ENCODE data around the gene PTEN.
A peak's percentile ranks its signal among the peaks of the same experiment; 100 is the strongest.
"Not testable (repeated sequence)": the region's sequence is repeated elsewhere in the genome, so short reads cannot be mapped to it uniquely, and the experiment has no call there.

Gene PTEN

DNA sequence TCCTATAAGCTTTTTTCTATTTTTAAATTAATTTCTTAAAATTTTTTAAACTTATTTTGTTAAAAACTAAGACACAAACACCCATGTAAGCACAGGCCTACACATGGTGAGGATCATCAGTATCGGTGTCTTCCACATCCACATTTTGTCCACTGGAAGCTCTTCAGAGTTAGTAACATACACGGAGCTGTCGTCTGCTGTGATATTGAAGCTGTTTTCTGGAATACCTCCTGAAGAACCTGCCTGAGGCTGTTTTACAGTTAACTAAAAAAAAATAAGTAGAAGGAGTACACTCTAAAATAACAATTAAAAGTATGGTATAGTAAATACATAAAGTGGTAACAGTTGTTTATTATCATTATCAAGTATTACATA, 17.8 kb upstream of the PTEN start:
- no peak for DNase-seq (ENCODE audit: low read depth in 2 of 2)

DNA sequence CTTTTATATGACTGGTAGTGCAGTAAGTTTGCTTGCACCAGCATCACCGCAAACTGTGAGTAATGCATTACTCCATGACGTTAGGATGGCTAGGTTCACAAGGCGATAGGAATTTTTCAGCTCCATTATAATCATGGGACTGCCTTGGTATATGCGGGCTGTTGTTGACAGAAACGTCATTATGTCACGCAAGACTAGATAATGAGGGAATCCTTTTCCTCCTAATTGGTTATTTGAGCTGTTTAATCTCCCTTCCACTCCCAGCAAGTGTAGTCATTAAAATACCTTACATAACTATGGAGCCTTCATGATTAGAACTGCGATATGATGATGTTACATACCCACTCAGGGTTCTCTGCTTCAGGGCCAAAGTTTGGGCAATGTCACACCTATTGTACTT, 17.4 kb upstream of the PTEN start:
- DNase-seq (ENCODE audit: low read depth in 2 of 2) = no peak

DNA sequence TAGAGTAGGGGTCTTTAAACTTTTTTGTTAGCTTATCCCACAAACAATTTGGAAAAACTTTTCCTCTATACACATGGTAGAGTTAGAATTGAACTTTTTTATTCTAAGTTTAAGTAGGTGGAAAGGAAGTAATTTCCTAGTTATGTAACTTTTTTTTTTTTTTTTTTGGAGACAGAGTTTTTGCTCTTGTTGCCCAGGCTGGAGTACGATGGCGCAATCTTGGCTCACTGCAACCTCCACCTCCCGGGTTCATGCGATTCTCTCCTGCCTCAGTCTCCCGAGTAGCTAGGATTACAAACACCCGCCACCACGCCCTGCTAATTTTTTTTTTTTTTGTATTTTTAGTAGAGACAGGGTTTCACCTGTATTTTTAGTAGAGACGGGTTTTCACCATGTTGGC, 16.7 kb upstream of the PTEN start:
- not testable (repeated sequence) for DNase-seq (ENCODE audit: low read depth in 2 of 2)

DNA sequence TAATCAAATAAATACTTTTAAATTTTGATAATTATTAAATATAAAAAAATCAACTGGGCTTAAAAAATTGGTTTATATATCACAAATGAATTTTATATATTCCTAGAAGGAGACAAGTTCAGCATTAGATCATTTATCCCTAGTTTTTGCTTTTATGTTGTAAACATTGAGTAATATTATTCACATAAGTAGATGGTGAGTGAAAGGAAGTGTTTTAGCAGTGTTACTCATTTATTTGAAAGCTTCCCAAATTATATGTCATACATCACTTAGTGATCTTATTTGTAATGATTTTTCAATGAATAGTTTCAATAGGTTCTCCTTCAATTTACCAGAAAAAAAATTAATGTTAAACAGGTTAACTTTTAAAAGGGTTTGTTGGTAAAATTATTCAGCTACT, 15.9 kb upstream of the PTEN start:
- no peak for DNase-seq (ENCODE audit: low read depth in 2 of 2)

DNA sequence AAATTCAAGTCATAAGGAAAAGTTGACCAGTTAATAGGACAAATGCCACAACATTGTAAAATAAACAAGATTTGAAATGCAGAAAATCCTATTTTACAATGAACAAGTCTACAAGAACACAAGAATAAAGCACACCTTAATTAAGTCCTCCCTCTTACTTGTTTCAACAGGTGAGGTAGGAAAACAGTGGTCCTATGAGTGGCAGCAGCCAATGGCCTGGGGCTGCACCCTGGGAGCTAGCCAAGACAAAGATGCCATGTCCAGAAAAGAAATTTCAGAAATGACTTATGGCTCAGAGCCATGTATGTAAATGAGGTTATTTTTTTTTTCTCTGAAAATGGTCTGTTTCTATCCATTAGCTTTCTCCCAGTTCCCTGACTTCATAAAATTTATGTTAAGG, 14.4 kb upstream of the PTEN start:
- DNase-seq (ENCODE audit: low read depth in 2 of 2) = no peak

DNA sequence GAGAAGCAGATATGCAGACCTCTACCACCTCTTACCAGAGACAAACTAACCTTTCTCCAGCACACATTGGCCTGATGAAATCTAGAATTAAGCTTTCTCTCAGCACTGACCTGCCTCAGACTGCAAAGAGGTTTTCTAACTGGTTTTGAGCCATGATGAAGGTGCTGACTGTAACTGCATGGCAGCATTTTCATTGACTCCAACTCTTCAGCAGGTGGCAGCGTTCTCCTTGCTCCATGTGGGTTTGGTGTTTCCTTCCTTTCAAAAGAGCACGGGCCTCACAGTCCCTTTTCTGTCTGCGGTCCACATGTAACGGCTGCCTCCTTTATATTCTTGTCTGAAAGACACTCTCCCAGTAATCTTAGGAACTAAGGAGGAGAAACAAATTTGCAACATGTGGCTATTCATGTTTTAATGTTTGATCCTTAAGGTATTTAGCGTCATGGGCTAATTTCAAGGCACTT, 12.7 kb upstream of the PTEN start:
- DNase-seq (ENCODE audit: low read depth in 2 of 2) = peak in 1 of 2 donors; percentile 15

DNA sequence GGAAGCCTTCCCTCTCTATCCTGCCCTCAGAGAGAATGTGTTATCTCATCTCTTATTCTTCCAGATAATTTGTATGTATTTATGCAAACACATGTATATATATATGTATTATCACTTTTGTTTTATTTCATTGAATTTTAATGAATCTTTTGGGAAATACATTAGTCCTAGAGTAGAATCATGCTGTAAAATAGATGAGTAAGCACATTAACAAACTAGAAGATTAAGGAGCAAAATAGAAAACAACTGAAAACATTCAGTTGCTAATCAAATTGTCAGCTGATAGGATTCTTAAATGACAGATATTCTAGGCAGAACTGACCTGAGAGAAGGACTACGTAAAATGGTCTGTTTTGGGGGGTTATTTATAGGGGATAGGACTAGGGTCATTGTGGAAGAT, 11.3 kb upstream of the PTEN start:
- DNase-seq (ENCODE audit: low read depth in 2 of 2) = no peak

DNA sequence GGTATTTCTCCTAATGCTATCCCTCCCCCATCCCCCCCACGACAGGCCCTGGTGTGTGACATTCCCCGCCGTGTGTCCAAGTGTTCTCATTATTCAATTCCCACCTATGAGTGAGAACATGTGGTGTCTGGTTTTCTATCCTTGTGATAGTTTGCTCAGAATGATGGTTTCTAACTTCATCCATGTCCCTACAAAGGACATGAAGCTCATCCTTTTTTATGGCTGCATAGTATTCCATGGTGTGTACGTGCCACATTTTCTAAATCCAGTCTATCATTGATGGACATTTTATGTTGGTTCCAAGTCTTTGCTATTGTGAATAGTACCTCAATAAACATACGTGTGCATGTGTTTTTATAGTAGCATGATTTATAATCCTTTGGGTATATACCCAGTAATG, 8.2 kb upstream of the PTEN start:
- DNase-seq (ENCODE audit: low read depth in 2 of 2) = not testable (repeated sequence)

DNA sequence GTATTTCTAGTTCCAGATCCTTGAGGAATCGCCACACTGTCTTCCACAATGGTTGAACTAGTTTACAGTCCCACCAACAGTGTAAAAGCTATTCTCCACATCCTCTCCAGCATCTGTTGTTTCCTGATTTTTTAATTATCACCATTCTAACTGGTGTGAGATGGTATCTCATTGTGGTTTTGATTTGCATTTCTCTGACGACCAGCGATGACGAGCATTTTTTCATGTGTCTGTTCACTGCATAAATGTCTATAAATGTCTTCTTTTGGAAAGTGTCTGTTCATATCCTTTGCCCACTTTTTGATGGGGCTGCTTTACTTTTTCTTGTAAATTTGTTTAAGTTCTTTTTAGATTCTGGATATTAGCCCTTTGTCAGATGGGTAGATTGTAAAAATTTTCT, 7.8 kb upstream of the PTEN start:
- not testable (repeated sequence) for DNase-seq (ENCODE audit: low read depth in 2 of 2)

DNA sequence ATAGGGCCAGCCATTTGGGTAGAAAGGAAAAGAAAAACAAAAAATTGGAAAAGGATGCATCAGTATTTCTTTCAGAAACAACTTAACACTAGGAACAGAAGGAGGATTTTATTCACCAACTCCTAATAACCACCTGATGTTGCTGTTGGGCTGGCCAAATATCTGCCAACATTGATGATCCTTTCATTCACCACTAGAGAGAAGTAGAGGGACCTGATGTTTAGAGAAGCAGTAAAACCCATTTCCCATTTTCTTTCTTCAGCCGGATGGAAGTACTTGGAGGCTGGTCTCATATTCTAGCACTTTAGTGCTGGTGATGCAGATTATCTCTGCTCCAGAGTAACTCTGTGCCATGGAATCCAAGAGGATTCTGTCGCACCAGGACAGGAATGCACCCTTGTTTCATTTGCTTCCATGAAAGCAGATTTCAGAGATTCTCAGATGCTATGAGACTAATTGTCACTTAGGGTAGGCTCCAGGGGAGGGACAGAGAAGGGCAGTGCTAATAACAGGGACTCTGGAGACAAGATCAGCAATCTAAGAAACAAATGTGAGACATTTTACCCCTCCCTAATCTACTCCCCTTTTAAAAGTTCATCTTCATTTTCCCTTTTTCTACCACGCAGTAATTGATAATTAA, 3.1 kb upstream of the PTEN start:
- DNase-seq (ENCODE audit: low read depth in 2 of 2) = no peak

DNA sequence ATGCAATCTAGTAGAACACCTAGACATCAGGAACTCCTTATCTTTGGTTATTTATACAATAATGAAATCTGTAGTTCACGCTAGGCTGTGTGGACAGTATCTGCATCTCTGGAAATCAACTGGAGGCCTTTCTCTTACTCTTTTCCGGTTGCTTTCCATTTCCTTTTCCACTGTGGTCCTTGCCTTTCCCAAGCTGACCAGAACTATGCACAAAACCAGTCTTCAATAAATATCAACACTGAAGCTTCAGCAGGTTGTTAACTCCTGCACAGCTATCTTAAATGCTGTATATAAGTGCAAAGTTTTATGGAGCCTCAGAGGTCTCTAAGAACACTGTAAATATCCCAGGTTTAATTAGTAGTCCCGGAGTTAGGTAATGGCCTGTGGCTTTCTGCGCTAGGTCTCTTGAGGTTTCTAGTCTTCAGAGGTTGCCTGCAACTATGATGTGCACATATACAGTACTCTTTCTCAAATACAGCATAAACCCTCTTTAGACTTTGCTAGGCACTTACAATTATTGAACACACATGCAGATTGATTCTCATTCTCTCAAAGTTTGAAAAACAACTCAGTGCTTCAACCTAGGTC, 2.5 kb upstream of the PTEN start:
- DNase-seq (ENCODE audit: low read depth in 2 of 2) = no peak

DNA sequence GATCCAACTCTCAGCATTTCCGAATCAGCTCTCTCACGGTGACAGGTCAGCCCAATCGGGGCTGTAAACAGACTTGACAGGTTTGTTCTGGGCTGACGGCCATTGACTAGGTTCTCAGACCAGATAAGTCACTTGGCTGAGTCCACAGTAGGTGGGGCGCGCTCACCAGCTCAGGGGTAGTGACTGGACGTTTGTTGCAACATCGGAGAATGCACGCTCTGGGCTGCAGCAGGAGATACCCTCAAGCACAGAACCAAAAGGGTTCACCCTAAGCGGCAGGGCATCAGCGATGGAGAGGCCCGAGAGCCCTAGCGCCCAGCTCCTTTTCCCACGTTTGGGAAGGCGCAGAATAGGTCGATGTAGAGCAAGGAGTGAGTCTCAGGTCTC, 1.9 kb upstream of the PTEN start:
- DNase-seq (ENCODE audit: low read depth in 2 of 2) = no peak

DNA sequence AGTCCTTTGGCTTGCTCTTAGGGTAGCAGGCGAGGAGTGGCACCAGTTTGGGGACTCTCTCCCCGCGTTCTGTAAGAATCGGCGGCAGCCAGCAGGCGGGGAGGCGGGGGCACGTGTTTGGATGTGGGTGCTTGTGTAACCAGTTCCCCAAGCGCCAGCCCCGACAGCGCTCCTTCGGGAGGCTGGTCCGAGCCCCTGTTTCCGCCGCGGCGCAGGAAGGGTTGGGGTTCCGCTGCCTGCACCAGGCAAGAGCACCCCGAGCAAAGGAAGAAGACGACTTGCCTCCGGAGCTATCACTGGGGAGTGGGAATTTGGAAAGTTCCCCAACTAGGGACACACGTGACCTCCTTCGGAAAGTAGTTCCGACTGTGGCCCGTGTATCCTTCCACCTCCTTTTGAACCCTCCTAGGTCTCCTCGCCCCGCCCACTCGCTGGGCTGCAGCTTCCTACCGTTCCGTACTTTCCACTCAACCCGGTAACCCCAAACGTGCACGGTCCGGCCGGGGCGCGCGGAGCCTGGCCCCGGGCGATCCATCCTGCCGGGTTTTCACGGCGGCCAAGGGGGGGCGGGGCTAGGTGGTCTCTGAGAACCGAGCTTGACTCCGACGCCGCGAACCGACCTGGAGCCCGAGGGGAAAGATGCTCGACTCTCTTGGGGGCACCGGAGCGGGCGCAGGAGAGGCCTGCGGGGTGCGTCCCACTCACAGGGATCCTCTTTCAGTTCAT, 1.3 kb upstream of the PTEN start:
- DNase-seq (ENCODE audit: low read depth in 2 of 2) = peak; percentile 89 to 92

DNA sequence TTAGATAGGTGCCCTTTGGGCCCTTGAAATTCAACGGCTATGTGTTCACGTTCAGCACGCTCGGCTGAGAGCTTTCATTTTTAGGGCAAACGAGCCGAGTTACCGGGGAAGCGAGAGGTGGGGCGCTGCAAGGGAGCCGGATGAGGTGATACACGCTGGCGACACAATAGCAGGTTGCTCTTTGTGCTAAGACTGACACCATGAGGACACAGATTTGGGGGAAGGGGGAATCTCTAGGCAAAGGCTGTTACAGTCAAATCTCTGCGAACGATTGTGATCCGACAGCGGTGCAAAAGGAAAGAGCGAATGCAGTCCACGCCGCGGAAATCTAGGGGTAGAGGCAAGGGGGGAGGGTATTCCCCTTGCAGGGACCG, 759 bp upstream of the PTEN start:
- DNase-seq (ENCODE audit: low read depth in 2 of 2) = peak in 1 of 2 donors; percentile 59

DNA sequence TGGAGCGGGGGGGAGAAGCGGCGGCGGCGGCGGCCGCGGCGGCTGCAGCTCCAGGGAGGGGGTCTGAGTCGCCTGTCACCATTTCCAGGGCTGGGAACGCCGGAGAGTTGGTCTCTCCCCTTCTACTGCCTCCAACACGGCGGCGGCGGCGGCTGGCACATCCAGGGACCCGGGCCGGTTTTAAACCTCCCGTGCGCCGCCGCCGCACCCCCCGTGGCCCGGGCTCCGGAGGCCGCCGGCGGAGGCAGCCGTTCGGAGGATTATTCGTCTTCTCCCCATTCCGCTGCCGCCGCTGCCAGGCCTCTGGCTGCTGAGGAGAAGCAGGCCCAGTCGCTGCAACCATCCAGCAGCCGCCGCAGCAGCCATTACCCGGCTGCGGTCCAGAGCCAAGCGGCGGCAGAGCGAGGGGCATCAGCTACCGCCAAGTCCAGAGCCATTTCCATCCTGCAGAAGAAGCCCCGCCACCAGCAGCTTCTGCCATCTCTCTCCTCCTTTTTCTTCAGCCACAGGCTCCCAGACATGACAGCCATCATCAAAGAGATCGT, 598 bp downstream of the PTEN start:
- peak in 1 of 2 donors; percentile 14 for DNase-seq (ENCODE audit: low read depth in 2 of 2)

DNA sequence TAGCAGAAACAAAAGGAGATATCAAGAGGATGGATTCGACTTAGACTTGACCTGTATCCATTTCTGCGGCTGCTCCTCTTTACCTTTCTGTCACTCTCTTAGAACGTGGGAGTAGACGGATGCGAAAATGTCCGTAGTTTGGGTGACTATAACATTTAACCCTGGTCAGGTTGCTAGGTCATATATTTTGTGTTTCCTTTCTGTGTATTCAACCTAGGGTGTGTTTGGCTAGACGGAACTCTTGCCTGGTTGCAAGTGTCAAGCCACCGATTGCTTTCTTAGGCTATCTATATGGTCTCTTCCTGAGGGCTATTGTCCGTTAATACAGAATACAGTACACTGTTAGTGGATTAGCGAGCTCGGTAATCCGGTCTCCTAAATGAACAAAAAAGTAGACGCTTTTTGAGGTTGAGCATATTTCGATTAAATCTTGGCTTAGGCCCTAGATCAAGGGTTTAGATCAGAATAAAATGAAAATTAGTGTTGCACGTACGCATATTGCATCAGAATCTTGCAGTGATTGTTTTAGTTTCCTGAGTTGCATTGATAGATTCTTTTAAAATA, 1.2 kb downstream of the PTEN start:
- no peak for DNase-seq (ENCODE audit: low read depth in 2 of 2)

DNA sequence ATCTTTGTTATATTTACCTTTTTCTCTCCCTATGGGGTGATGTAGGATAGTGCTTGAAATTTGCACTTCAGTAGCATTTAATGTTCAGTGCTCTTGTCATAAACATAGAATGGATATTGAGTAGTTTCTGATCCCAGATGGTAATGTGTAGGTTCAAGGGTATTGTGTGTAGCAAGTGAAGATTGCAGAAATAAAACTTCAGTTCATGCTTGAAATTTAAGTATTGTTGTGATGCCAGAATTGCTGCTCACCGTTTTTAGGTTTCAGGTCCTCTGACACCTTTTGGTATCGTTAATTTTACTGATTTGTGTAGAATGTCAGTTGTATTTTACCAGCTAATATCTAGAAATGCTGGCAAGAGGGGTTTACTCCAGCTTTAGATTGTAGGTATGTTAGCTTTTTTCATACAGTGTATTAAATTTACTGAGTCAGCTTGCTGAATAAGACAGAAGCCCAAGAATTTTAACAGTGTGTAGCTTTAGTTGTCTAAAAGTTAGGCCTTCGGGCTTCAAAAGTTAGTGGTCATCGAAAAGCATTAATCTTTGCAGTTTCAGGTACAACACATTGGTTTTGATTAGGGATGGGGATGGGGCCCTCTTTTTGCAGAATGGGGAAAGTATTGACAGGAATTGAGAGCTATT, 1.9 kb downstream of the PTEN start:
- no peak for DNase-seq (ENCODE audit: low read depth in 2 of 2)

DNA sequence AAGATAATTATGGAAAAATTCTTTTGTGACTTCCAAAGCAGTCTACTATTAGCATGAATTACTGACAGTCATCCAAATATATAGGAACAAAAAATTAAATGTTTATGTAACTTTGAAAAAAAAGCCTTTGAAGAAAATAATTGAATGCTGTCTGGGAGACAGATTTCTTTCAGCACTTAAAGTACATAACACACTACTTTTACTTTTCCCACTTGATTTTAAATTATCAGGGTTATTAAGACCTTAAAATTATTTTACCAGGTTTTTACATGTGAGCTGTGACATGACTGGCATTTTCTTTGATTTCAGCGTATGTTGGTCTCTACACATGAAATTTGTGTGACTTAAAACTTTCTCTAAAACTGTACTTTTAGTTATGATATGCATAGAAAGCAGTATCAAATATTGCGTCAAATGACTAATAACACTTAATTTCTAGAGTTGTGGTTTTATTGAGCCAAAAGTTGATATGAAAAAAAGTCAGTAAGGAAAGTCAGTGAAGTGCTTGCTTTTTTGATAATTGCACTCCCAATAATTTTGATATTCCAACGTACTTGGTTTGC, 3.1 kb downstream of the PTEN start:
- DNase-seq (ENCODE audit: low read depth in 2 of 2) = no peak

DNA sequence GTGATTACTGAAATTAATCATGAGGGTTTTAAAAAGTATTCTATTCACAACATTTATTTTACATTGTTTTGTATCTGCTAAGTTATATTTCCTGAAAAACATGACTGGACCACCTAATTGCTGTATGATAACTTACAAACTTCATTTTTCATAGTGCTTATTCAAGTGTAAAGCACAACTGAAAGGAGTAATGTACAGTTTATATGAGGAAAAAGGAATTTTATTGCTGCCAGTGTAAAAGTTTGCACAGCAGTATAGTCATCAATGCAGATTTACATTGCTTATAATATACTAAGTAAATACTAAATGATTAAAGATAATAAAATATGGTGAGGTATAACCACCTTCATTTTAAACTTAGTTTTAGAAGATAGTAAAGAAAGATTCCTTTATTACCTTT, 4.0 kb downstream of the PTEN start:
- no peak for DNase-seq (ENCODE audit: low read depth in 2 of 2)

DNA sequence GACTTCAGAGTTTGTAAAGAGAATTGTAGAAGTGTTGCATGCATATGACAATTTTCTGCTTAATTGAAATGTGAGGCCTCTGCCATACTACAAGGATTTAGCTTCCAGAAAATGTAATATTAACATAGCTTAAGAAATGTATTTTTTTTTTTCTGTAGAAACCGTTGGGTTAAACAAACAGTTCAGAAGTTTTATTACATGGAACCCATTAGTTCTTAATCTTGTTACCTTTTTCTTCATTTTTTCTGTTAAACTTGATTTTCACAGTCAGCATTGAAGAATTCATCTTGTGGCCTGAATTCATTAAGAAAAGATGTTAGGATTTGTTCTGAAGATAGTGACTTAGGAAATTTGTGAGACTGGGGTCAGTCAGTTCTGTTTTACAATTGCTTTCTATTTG, 4.9 kb downstream of the PTEN start:
- no peak for DNase-seq (ENCODE audit: low read depth in 2 of 2)

DNA sequence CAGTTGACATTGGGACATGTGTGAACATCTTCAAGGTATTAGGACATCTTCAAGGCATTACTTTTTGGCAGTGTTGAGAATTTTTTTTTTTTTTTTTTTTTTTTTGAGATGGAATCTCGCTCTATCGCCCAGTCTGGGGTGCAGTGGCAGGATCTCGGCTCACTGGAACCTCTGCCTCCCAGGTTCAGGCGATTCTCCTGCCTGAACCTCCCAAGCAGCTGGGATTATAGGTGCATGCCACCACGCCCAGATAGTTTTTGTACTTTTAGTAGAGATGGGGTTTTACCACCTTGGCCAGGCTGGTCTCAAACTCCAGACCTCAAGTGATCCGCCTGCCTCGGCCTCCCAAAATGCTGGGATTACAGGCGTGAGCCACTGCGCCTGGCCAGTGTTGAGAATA, 5.7 kb downstream of the PTEN start:
- not testable (repeated sequence) for DNase-seq (ENCODE audit: low read depth in 2 of 2)
